ENCODE data around the gene PSMG3. TPM values are rescaled to one million over a fixed set of nuclear protein-coding genes. Genes with fewer than 3 reads are reported as not detected.

The PSMG3 gene
- total RNA-seq, 1 donor from 2014 or later: 11.2 TPM

- TF ChIP-seq, protein P1, sequence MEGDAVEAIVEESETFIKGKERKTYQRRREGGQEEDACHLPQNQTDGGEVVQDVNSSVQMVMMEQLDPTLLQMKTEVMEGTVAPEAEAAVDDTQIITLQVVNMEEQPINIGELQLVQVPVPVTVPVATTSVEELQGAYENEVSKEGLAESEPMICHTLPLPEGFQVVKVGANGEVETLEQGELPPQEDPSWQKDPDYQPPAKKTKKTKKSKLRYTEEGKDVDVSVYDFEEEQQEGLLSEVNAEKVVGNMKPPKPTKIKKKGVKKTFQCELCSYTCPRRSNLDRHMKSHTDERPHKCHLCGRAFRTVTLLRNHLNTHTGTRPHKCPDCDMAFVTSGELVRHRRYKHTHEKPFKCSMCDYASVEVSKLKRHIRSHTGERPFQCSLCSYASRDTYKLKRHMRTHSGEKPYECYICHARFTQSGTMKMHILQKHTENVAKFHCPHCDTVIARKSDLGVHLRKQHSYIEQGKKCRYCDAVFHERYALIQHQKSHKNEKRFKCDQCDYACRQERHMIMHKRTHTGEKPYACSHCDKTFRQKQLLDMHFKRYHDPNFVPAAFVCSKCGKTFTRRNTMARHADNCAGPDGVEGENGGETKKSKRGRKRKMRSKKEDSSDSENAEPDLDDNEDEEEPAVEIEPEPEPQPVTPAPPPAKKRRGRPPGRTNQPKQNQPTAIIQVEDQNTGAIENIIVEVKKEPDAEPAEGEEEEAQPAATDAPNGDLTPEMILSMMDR (IDR thresholded peaks at IDR 0.05; ENCODE audit: borderline replicate concordance): no peak
- intact Hi-C loops (cut with micrococcal nuclease): no loop called here
- no peak overlapping the region for H3K4me3 ChIP-seq
- H3K9me3 ChIP-seq (replicated peaks): peaks cover 11% of the 10 kb centered on the region
- peaks cover 9% of the 10 kb centered on the region for H3K4me1 ChIP-seq
- no peak for DNase-seq
- peaks cover 71% of the 10 kb centered on the region for H3K27me3 ChIP-seq (ENCODE audit: low read depth)
- H3K36me3 ChIP-seq: no peaks in the 10 kb centered on the region
- no peak overlapping the region for H3K27ac ChIP-seq (replicated peaks)
Observed at GRCh38 chr7:1588978-1589377, 19.1 kb upstream of the PSMG3 start.

DNA sequence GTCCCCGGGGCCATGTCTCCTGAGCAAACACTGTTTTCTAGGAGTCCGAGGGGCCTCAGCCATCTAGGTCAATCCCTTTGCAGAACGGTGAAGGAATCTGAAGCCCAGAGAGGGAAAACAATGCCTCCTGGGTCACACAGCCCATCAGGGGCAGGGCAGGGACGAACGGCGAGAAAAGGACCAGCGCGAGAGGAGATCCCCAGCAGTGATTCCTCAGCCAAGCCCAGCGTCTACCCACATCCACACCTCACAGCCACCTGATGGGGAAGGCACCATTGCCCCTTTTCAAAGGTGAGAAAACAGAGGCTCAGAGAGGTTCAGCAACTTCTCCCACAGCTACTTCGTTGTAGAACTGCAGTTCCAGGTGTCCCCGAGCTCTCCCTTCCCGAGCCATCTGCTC is 17.9 kb upstream of the PSMG3 start:
- Histone ChIP-seq H3K4me1 (peaks cover 9% of the 10 kb centered on the region), H3K27me3 (ENCODE audit: low read depth) (peaks cover 59% of the 10 kb centered on the region), H3K4me3 (no peak overlapping the region), H3K9me3 (replicated peaks) (peaks cover 11% of the 10 kb centered on the region), H3K36me3 (no peaks in the 10 kb centered on the region), H3K27ac (replicated peaks) (no peak overlapping the region)
- TF ChIP-seq, protein P1 (IDR thresholded peaks at IDR 0.05; ENCODE audit: borderline replicate concordance): no peak
- no peak for DNase-seq
- intact Hi-C loops (cut with micrococcal nuclease): no loop called here

DNA sequence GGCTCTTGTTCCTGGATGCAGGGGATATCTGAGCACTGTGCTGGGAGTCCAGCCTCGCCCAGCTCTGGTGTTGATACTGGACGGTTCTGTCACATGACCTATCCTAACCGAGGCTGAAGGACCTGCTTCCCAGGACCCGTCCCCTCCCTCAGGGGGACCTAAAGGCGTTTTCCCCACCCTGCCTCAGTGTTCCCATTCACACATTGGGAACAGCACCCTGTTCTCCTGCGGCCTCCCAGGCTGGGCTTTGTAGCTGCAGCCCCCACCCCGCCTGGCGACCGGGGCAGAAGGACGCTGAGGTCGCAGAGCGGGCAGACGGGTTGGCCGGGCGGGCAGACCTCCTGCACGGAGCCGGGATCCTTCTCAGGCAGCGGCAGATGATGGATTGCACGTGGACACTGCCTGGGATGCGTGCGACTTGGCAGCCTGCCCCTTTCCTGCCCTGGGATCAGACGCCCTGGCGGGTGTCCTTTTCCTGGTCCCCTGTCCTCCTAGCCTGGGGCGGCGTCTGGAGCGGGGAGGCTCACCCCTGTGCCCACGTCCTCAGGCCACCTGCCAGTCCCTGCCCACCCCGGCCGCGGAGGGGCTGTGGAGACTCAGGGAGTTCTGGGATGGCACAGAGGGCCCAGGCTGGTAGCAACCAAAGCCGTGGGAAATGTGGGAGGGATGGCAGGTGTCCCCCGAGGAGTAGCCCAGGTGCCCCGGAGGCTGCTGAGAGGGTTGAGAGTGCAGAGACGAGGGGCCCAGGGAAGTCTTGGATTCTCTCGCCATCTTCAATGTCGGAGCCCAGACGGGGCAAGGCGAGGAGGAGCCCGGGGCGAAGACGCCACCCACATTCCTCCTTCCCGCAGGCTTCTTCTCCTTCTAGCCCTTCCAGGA is 17.2 kb upstream of the PSMG3 start:
- intact Hi-C loops (cut with micrococcal nuclease): no loop called here
- H3K27me3 ChIP-seq (ENCODE audit: low read depth): peaks cover 52% of the 10 kb centered on the region
- TF ChIP-seq, protein P1 (IDR thresholded peaks at IDR 0.05; ENCODE audit: borderline replicate concordance): no peak
- no peaks in the 10 kb centered on the region for H3K36me3 ChIP-seq
- no peak for DNase-seq
- H3K4me3 ChIP-seq: no peak overlapping the region
- H3K27ac ChIP-seq (replicated peaks): no peak overlapping the region
- H3K9me3 ChIP-seq (replicated peaks): peaks cover 11% of the 10 kb centered on the region
- peaks cover 4% of the 10 kb centered on the region for H3K4me1 ChIP-seq

DNA sequence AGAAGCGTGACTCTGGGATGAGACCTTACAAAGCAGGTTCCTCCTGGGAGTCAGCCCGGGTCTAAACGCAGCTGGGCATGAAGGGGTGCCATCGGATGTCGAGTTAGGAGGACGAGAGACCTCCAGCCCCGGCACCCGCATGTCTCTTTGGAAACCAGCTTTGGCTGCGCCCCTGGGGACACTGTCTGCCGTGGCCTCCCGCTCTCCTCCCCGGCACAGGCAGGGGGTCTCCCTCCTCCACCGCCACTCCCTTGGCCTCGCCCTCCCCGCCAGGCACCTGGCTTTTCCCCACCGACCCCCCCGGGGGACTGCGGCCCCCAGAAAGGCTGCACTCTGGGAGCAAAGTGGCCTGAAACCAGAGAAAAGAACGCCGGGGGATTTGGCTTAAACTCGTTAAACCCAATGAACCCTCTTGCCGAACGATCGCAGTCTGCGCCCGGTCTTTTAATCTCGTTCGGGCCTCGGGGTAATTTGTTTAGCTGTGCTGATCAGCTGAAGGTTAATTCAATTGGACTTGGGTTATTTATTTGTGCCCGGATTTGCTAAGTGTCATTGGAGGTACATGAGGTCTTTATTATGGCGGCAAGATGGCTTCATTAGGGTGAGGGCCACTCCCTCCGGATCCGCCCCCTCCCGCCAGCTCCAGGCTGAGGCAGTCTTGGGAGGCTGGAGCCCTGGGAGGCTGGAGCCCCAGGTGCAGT is 16.4 kb upstream of the PSMG3 start:
- no peaks in the 10 kb centered on the region for H3K4me1 ChIP-seq
- no peak overlapping the region for H3K27ac ChIP-seq (replicated peaks)
- intact Hi-C loops (cut with micrococcal nuclease): no loop called here
- TF ChIP-seq, protein P1 (IDR thresholded peaks at IDR 0.05; ENCODE audit: borderline replicate concordance): no peak
- H3K27me3 ChIP-seq (ENCODE audit: low read depth): peaks cover 44% of the 10 kb centered on the region
- no peak overlapping the region for H3K4me3 ChIP-seq
- no peak for DNase-seq
- H3K9me3 ChIP-seq (replicated peaks): peaks cover 11% of the 10 kb centered on the region
- H3K36me3 ChIP-seq: no peaks in the 10 kb centered on the region

DNA sequence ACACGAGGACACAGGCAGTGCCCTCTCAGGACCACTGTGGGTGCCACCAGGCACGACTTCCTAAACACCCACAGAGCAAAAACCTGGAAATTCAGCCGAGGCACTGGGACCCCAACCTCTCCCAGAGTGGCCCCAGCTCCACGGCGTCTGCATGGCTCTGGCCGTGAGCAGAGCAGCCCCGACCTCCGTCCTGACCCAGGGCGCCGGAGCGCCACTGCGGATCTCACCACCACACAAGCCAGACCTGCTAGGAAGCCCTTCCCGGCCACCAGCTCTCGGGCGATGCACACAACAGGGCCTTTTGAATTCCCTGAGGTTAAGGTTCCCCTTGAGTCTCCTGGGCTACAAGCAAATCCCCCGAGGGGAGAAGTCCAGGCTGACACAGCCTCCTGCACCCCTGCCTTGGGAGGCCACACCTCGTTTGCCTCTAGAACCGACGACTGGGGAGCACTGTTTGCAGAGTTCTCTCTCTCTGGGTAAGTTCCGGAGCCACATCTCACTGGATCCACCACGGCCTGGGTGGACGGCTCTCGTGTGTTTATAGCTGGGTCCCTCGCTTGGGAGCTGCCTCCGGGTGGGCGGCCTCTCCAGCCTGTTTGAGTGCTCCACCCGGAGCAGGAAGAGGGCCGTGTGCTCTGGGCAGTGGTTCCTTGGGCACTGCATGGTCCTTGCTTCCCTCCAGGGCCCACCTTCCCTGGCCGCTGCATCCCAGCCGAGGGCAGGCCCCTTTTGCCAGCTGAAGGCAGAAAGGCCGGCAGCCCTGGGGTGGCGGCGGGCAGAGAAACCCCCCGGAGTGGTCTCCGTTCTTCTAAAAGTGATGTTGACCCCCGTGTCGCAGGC is 15.5 kb upstream of the PSMG3 start:
- intact Hi-C loops (cut with micrococcal nuclease): no loop called here

More for the DNA sequence above, 15.5 kb upstream of the PSMG3 start:
- H3K4me1 ChIP-seq: peaks cover 2% of the 10 kb centered on the region
- H3K27ac ChIP-seq (replicated peaks): no peak overlapping the region
- TF ChIP-seq, protein P1 (IDR thresholded peaks at IDR 0.05; ENCODE audit: borderline replicate concordance): no peak
- peaks cover 11% of the 10 kb centered on the region for H3K9me3 ChIP-seq (replicated peaks)
- no peak for DNase-seq
- H3K36me3 ChIP-seq: no peaks in the 10 kb centered on the region
- peaks cover 35% of the 10 kb centered on the region for H3K27me3 ChIP-seq (ENCODE audit: low read depth)
- H3K4me3 ChIP-seq: no peak overlapping the region

Measured in left ventricle myocardium inferior (tissue), 1 donor.